ENCODE data around the gene ATG16L2.

ATG16L2 gene

DNA sequence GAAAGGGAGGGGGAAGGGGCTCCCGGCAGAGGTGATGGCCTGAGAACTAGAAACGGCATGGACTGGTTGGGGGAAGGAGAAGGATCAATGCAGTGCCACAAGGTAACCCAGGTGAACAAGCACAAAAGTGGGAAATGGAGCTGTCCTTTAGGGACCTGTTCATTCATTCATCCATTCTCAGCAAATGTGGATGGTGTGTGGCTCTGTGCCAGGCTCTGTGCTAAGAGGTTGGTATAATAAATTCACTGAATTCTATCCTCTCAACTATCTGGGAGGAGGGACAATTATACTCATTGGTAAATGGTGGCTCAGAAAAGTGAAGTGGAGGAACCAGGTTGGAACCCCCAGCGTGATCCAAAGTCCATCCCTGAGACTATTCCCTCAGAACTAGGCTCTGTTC, 43.4 kb upstream of the ATG16L2 start:
- no peak overlapping the region for H3K4me3 ChIP-seq (replicated peaks in 1 of 2; ENCODE audit: low read depth in 2 of 2, low read length in 2 of 2)
- no peak for DNase-seq (ENCODE audit: low read depth in 2 of 2)
- TF ChIP-seq, protein P1, sequence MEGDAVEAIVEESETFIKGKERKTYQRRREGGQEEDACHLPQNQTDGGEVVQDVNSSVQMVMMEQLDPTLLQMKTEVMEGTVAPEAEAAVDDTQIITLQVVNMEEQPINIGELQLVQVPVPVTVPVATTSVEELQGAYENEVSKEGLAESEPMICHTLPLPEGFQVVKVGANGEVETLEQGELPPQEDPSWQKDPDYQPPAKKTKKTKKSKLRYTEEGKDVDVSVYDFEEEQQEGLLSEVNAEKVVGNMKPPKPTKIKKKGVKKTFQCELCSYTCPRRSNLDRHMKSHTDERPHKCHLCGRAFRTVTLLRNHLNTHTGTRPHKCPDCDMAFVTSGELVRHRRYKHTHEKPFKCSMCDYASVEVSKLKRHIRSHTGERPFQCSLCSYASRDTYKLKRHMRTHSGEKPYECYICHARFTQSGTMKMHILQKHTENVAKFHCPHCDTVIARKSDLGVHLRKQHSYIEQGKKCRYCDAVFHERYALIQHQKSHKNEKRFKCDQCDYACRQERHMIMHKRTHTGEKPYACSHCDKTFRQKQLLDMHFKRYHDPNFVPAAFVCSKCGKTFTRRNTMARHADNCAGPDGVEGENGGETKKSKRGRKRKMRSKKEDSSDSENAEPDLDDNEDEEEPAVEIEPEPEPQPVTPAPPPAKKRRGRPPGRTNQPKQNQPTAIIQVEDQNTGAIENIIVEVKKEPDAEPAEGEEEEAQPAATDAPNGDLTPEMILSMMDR (IDR thresholded peaks at IDR 0.05; ENCODE audit: low read depth, low read length) = no peak

DNA sequence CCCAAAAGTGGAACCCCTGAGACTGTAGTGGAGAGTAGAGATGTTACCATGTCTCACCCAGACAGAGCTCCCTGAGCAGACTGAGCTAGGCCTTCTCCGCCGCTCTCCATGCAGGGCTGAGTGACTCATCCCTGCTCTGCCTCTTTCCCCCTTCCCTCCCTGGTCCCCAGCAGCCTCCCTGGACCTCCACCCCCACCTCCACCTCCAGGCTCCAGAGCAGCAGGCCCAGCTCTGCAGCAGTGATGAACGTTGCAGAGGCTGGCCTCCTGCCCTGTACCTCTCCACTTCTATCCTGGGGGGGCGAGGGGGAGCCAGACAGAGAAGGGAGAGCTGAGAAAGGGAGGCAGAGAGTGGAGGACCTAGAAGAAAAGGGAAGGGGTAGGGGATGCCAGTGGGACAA, 42.7 kb upstream of the ATG16L2 start:
- TF ChIP-seq, protein P1 (IDR thresholded peaks at IDR 0.05; ENCODE audit: low read depth, low read length) = no peak
- peak; percentile 48 to 52 for DNase-seq (ENCODE audit: low read depth in 2 of 2)
- no peak overlapping the region for H3K4me3 ChIP-seq (replicated peaks in 1 of 2; ENCODE audit: low read depth in 2 of 2, low read length in 2 of 2)

DNA sequence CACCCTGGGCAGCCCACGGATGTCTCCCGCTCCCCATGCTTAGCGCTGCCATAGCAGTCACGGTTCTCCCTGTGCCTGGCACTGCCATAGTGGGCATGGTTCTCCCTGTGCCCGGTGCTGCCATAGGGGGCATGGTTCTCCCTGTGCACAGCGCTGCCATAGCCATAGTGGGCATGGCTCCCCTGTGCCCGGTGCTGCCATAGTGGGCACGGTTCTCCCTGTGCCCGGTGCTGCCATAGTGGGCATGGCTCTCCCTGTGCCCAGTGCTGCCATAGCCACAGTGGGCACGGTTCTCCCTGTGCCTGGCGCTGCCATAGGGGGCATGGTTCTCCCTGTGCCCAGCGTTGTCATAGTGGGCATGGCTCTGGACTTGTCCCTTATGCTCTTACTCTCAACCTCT, 42.2 kb upstream of the ATG16L2 start:
- no peak for DNase-seq (ENCODE audit: low read depth in 2 of 2)
- TF ChIP-seq, protein P1 (IDR thresholded peaks at IDR 0.05; ENCODE audit: low read depth, low read length) = no peak
- no peak overlapping the region for H3K4me3 ChIP-seq (replicated peaks in 1 of 2; ENCODE audit: low read depth in 2 of 2, low read length in 2 of 2)

DNA sequence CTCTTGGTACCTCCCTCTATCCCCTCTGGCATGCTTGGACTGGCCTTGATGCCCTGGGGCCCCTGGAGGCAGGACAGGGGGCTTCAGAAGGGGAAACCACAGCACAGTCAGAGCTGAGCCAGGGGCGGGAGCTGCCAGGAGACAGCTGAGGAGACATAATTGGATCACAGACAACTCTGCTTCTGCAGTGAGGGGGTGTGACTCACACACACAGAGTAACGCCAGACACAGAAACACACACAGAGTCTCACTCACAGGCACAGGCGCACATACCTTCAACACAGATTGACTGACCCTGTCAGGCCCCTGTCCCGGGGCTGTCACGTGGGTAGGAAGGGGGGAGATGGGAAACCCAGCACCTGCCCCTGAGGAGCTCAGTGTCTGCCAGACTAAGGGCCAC, 40.9 kb upstream of the ATG16L2 start:
- peak; percentile 84 to 86 for DNase-seq (ENCODE audit: low read depth in 2 of 2)
- TF ChIP-seq, protein P1 (IDR thresholded peaks at IDR 0.05; ENCODE audit: low read depth, low read length) = no peak
- H3K4me3 ChIP-seq (replicated peaks in 1 of 2; ENCODE audit: low read depth in 2 of 2, low read length in 2 of 2) = no peak overlapping the region

DNA sequence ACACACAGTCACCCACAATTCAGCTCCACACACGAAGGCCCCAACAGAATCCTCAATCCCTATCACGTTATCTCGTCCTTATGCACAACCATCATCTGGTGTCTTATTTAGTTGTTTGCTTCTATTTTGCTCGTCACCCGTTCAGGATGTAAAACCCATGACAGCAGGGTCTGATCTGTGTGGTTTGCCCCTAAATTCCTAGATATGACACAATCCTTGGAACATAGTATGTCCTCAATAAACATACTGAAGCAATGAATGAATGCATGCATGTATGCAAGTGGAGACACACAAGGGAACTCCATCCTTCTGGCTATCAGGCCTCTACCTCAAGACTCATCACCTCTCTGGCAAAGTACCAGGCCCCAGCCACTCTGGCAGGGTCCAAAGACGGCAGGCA, 40.5 kb upstream of the ATG16L2 start:
- DNase-seq (ENCODE audit: low read depth in 2 of 2) = peak in 1 of 2 donors; percentile 18
- H3K4me3 ChIP-seq (replicated peaks in 1 of 2; ENCODE audit: low read depth in 2 of 2, low read length in 2 of 2) = no peak overlapping the region
- TF ChIP-seq, protein P1 (IDR thresholded peaks at IDR 0.05; ENCODE audit: low read depth, low read length) = no peak

DNA sequence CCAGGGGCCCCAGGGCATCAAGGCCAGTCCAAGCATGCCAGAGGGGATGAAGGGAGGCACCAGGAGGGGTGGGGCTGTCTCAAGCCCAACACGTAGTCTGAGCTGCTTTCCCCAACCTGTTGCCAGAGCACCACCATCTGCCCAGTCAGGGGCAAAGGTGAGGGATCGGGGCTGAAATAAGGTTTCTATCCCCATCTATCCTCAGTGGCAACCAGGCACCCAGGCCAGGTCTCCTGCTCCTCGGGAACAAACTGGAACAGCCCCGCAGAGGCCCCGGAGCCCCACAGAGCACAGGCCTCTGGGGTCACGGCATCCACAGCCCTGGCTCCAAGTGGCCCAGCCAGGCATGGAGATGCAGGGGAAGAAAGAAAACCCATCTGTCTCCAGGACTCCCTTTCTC, 39.7 kb upstream of the ATG16L2 start:
- TF ChIP-seq, protein P1 (IDR thresholded peaks at IDR 0.05; ENCODE audit: low read depth, low read length) = no peak
- H3K4me3 ChIP-seq (replicated peaks in 1 of 2; ENCODE audit: low read depth in 2 of 2, low read length in 2 of 2) = no peak overlapping the region
- no peak for DNase-seq (ENCODE audit: low read depth in 2 of 2)
